ENCODE results near the gene PCDHGA11. TPM values are rescaled to one million over a fixed set of nuclear protein-coding genes. Genes with fewer than 3 reads are reported as not detected.

The PCDHGA11 gene
- total RNA-seq, 4 donors from 2014 or later = 3.1 to 12.1 (median 5.3) TPM

DNA sequence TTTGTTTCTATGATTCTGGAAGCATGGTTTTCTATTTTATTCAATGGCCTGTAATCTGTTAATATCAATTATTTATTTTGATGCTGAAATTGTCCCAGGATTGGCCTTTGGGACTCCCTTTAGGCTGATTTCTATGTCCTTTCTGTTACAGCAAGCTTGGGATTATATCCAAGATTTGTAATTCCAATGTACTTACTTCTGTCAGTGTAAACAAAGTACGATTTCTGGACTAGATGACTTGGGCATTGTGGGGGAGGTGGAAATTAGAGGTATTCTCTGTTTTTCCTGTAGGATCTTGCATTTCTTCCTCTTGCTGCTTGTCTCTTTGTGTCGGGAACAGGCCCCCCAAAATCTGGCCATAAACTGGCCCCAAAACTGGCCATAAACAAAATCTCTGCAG is 13.2 kb downstream of the PCDHGA11 start:
- no peak for ATAC-seq (ENCODE audit: low FRiP score)
- TF ChIP-seq, protein P1, sequence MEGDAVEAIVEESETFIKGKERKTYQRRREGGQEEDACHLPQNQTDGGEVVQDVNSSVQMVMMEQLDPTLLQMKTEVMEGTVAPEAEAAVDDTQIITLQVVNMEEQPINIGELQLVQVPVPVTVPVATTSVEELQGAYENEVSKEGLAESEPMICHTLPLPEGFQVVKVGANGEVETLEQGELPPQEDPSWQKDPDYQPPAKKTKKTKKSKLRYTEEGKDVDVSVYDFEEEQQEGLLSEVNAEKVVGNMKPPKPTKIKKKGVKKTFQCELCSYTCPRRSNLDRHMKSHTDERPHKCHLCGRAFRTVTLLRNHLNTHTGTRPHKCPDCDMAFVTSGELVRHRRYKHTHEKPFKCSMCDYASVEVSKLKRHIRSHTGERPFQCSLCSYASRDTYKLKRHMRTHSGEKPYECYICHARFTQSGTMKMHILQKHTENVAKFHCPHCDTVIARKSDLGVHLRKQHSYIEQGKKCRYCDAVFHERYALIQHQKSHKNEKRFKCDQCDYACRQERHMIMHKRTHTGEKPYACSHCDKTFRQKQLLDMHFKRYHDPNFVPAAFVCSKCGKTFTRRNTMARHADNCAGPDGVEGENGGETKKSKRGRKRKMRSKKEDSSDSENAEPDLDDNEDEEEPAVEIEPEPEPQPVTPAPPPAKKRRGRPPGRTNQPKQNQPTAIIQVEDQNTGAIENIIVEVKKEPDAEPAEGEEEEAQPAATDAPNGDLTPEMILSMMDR (IDR thresholded peaks at IDR 0.05) = no peak
- no peak for DNase-seq (ENCODE audit: low spot score)

DNA sequence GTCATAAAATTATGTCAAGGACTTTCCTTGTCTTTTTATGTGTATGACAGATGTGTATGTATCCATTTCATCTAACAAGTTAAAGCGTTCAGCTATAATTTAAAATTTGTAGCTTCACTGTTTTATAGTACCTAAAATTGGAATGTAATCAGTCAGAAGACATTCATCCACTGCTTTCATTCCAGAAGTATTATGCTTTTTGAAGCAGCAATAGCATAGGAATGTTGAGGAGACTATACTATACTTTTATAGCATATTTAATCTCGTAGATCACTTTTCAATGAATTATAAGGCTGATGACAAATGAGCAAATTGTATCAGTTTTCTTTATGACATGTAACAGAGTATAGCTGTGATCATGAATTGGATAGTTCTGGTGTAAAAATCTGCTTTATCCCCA is 16.4 kb downstream of the PCDHGA11 start:
- no peak for ATAC-seq (ENCODE audit: low FRiP score)
- no peak for DNase-seq (ENCODE audit: low spot score)
- TF ChIP-seq, protein P1 (IDR thresholded peaks at IDR 0.05) = no peak

DNA sequence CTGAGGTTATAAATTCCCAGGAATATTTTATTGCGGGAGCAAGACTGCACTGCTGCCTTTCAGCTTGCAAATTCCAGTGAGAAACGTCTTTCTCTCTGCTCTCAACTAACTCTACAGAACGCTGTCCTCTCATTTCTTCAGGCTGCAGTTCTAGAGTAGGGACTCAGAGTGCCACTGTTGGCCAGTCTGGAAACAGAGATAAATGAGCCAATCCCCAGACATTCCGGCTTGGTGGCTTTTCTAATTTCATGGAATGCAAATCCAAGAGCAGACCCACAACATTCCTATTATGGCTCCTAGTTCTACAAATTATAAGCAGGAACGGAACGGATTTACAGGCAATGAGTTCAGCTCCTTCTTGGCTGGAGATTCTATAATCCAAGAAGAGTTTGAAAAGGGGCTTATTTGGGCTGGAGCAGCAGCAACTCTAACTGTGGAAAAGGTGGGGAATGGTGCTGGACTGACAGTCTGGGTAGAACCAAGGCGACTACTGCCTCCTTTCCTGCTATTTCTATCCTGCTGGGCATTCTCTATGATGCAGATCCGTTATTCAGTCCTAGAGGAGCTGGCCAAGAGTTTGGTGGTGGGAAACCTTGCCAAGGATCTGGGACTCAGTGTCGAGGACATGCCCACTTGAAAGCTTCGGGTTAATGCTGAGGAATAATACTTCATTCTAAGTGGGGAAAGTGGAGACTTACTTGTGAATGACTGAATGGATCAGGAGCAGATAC is 18.7 kb downstream of the PCDHGA11 start:
- TF ChIP-seq, protein P1 (IDR thresholded peaks at IDR 0.05) = no peak
- no peak for DNase-seq (ENCODE audit: low spot score)
- no peak for ATAC-seq (ENCODE audit: low FRiP score)

DNA sequence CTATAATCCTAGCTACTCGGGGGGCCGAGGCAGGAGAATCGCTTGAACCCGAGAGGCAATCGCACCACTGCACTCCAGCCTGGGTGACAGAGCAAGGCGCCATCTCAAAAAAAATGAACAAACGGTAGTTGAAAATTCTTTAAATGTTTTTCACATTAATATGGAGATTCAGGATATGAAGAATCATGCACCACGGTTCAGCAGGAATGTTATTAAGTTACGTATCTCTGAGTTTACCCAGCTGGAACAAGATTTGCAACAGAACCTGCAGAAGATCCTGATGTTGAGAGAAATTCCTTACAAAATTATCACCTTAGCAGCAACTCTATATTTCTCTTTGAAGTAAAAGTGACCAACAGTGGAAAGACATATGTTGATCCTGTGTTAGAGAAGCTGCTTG is 19.5 kb downstream of the PCDHGA11 start:
- DNase-seq (ENCODE audit: low spot score) (no peak), ATAC-seq (ENCODE audit: low FRiP score) (no peak)
- TF ChIP-seq, protein P1 (IDR thresholded peaks at IDR 0.05) = no peak

DNA sequence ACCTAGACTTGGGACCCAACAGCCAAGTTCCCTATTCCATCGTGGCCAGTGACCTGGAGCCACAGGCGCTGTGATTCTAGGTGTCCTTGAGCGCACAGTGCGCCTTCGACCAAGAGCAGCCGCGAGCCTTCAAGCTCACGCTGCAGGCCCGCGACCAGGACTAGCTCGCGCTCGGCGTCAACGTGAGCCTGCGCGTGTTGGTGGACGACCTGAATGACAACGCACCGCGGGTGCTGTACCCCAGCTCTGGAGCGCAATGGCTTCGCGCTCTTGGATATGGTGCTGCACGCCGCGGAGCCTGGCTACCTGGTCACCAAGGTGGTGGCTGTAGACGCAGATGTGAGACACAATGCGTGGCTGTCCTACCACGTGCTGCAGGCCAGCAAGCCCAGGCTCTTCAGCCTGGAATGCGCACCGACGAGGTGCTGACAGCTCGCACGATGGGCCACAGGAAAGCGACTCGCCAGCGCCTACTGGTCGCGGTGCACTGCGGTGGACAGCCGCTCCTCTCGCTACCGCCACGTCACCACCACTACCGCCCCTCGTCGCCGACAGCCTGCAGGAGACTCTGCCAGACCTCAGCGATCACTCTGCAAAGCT is 20.8 kb downstream of the PCDHGA11 start:
- TF ChIP-seq, protein P1 (IDR thresholded peaks at IDR 0.05) = no peak
- DNase-seq (ENCODE audit: low spot score) = no peak
- ATAC-seq (ENCODE audit: low FRiP score) = no peak

DNA sequence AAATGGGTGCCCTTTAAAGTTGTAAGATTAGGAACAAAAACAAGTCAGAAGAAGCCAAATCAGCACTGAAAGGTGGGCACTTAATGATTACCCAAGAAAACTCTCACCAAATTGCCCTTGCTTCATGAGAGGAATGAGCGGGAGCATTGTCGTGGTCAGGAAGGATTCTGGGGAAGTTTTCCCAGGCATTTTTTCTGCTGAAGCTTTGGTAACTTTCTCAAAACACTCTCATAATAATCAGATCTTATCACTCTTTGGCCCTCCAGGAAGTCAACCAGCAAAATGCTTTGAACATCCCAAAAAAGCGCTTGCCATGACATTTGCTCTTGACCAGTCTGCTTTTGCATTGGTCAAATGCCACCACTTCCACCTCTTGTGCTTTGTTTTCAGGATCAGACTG is 44.5 kb downstream of the PCDHGA11 start:
- DNase-seq (ENCODE audit: low spot score) = no peak
- TF ChIP-seq, protein P1 (IDR thresholded peaks at IDR 0.05) = no peak

More for the DNA sequence above, 44.5 kb downstream of the PCDHGA11 start:
- no peak for ATAC-seq (ENCODE audit: low FRiP score)

Other genes with a start within 250 kb of the PCDHGA11 start
- 1 to 10 TPM in 3 of 4 donors, under 1 TPM in 1; 0.94 to 3.3 (median 1.5) TPM for gene PCDHB7, start 248.4 kb upstream of the PCDHGA11 start, total RNA-seq
- under 1 TPM; 0.44 to 0.63 (median 0.53) TPM for gene PCDHB8, start 243.3 kb upstream of the PCDHGA11 start, total RNA-seq
- 1 to 10 TPM; 2.3 to 6.1 (median 3.6) TPM for gene PCDHB16, start 238.7 kb upstream of the PCDHGA11 start, total RNA-seq
- 1 to 10 TPM; 1.3 to 4.7 (median 2.8) TPM for gene PCDHB9, start 233.9 kb upstream of the PCDHGA11 start, total RNA-seq
- 1 to 10 TPM in 3 of 4 donors, under 1 TPM in 1; 0.96 to 3.6 (median 1.2) TPM for gene PCDHB10, start 228.7 kb upstream of the PCDHGA11 start, total RNA-seq
- gene PCDHB11, start 221.4 kb upstream of the PCDHGA11 start, total RNA-seq = 1 to 10 TPM; 1.3 to 2.4 (median 1.7) TPM
- 1 to 10 TPM; 1.9 to 4.4 (median 2.5) TPM for gene PCDHB12, start 212.3 kb upstream of the PCDHGA11 start, total RNA-seq
- gene PCDHB13, start 207.1 kb upstream of the PCDHGA11 start, total RNA-seq = 1 to 10 TPM; 1.8 to 7.7 (median 3.0) TPM
- gene PCDHB14, start 197.7 kb upstream of the PCDHGA11 start, total RNA-seq = 1 to 10 TPM; 2.0 to 7.1 (median 3.1) TPM
- 1 to 10 TPM; 2.0 to 6.0 (median 3.3) TPM for gene PCDHB15, start 175.7 kb upstream of the PCDHGA11 start, total RNA-seq
- 1 to 10 TPM in 1 of 4 donors, under 1 TPM in 1, not detected in 2; 0.46 to 2.0 TPM for gene SLC25A2, start 117.0 kb upstream of the PCDHGA11 start, total RNA-seq
- gene TAF7, start 100.3 kb upstream of the PCDHGA11 start, total RNA-seq = 10 to 100 TPM; 43.7 to 57.8 (median 52.5) TPM
- 1 to 10 TPM in 1 of 4 donors, under 1 TPM in 3; 0.12 to 2.2 (median 0.59) TPM for gene PCDHGA1, start 90.5 kb upstream of the PCDHGA11 start, total RNA-seq
- 1 to 10 TPM; 2.0 to 6.6 (median 4.0) TPM for gene PCDHGA2, start 82.3 kb upstream of the PCDHGA11 start, total RNA-seq
- gene PCDHGA3, start 77.2 kb upstream of the PCDHGA11 start, total RNA-seq = 1 to 10 TPM; 2.3 to 6.3 (median 2.8) TPM
- 1 to 10 TPM; 1.4 to 6.0 (median 2.2) TPM for gene PCDHGB1, start 71.0 kb upstream of the PCDHGA11 start, total RNA-seq
- gene PCDHGA4, start 66.0 kb upstream of the PCDHGA11 start, total RNA-seq = 1 to 10 TPM; 2.6 to 9.0 (median 3.9) TPM
- 10 to 100 TPM in 1 of 4 donors, 1 to 10 TPM in 3; 2.5 to 15.3 (median 4.4) TPM for gene PCDHGB2, start 61.1 kb upstream of the PCDHGA11 start, total RNA-seq
- gene PCDHGA5, start 56.9 kb upstream of the PCDHGA11 start, total RNA-seq = 10 to 100 TPM in 1 of 4 donors, 1 to 10 TPM in 3; 2.0 to 14.5 (median 3.3) TPM
- gene PCDHGB3, start 50.8 kb upstream of the PCDHGA11 start, total RNA-seq = 10 to 100 TPM in 1 of 4 donors, 1 to 10 TPM in 3; 2.5 to 13.2 (median 3.9) TPM
- gene PCDHGA6, start 47.2 kb upstream of the PCDHGA11 start, total RNA-seq = 1 to 10 TPM; 3.0 to 6.9 (median 4.6) TPM
- 1 to 10 TPM; 1.1 to 9.0 (median 3.6) TPM for gene PCDHGA7, start 38.3 kb upstream of the PCDHGA11 start, total RNA-seq
- gene PCDHGB4, start 33.4 kb upstream of the PCDHGA11 start, total RNA-seq = 10 to 100 TPM in 1 of 4 donors, 1 to 10 TPM in 3; 2.4 to 14.5 (median 6.1) TPM
- 1 to 10 TPM in 3 of 4 donors, under 1 TPM in 1; 0.72 to 7.4 (median 2.2) TPM for gene PCDHGA8, start 28.4 kb upstream of the PCDHGA11 start, total RNA-seq
- 10 to 100 TPM in 1 of 4 donors, 1 to 10 TPM in 3; 6.5 to 18.8 (median 8.9) TPM for gene PCDHGB5, start 23.1 kb upstream of the PCDHGA11 start, total RNA-seq
- gene PCDHGA9, start 18.3 kb upstream of the PCDHGA11 start, total RNA-seq = 10 to 100 TPM in 1 of 4 donors, 1 to 10 TPM in 3; 5.0 to 14.8 (median 7.3) TPM
- gene PCDHGB6, start 13.0 kb upstream of the PCDHGA11 start, total RNA-seq = 10 to 100 TPM in 1 of 4 donors, 1 to 10 TPM in 3; 4.2 to 12.6 (median 6.5) TPM
- 10 to 100 TPM in 1 of 4 donors, 1 to 10 TPM in 3; 5.5 to 14.0 (median 6.8) TPM for gene PCDHGA10, start 8.1 kb upstream of the PCDHGA11 start, total RNA-seq
- 10 to 100 TPM in 2 of 4 donors, 1 to 10 TPM in 2; 7.8 to 25.2 (median 10.2) TPM for gene PCDHGB7, start 3.4 kb upstream of the PCDHGA11 start, total RNA-seq
- 10 to 100 TPM in 3 of 4 donors, 1 to 10 TPM in 1; 7.5 to 18.4 (median 14.2) TPM for gene PCDHGA12, start 9.5 kb downstream of the PCDHGA11 start, total RNA-seq
- gene PCDHGC3, start 54.9 kb downstream of the PCDHGA11 start, total RNA-seq = 10 to 100 TPM; 34.8 to 83.1 (median 41.9) TPM
- 1 to 10 TPM; 1.5 to 4.1 (median 3.5) TPM for gene PCDHGC4, start 64.0 kb downstream of the PCDHGA11 start, total RNA-seq
- gene PCDHGC5, start 68.0 kb downstream of the PCDHGA11 start, total RNA-seq = 1 to 10 TPM; 1.1 to 3.2 (median 2.1) TPM
- 10 to 100 TPM; 35.5 to 93.2 (median 47.9) TPM for gene DIAPH1, start 197.9 kb downstream of the PCDHGA11 start, total RNA-seq
- 10 to 100 TPM; 31.5 to 50.6 (median 38.5) TPM for gene HDAC3, start 215.8 kb downstream of the PCDHGA11 start, total RNA-seq
- gene RELL2, start 215.9 kb downstream of the PCDHGA11 start, total RNA-seq = 1 to 10 TPM; 1.0 to 4.3 (median 2.9) TPM
- gene FCHSD1, start 230.4 kb downstream of the PCDHGA11 start, total RNA-seq = 10 to 100 TPM; 11.2 to 19.7 (median 15.5) TPM

Measured in omental fat pad (tissue), 4 donors.